Uterus (tissue), 4 donors: ENCODE data around the gene PDE6B. TPM values are rescaled to one million over a fixed set of nuclear protein-coding genes. Genes with fewer than 3 reads are reported as not detected.
"Not testable (repeated sequence)": the region's sequence is repeated elsewhere in the genome, so short reads cannot be mapped to it uniquely, and the experiment has no call there.

Experiments
- DNase-seq, 2 donors: peaks; one replicate each; pipeline ENCODE4 v3.0.0-alpha.2; 2019 to 2020
- H3K27ac ChIP-seq, 2 donors: fragments of 200-600 bp; sonication (generic); 1 replicate in 1 of 2; 2 replicates in 1 of 2; pipeline ENCODE4 v1.5.1; 2016 to 2018
- H3K27me3 ChIP-seq, 2 donors: fragments of 200-600 bp; sonication (generic); one replicate each; pipeline ENCODE4 v1.5.1; 2018 to 2019; ENCODE audit warnings: control low read depth in 1 of 2
- H3K36me3 ChIP-seq, 2 donors: fragments of 200-600 bp; sonication (generic); one replicate each; pipeline ENCODE4 v1.5.1; 2019; ENCODE audit warnings: control low read depth in 1 of 2
- H3K4me1 ChIP-seq, 2 donors: fragments of 200-600 bp; sonication (generic); one replicate each; pipeline ENCODE4 v1.5.1; 2018 to 2019; ENCODE audit warnings: control low read depth in 1 of 2
- H3K4me3 ChIP-seq, 2 donors: fragments of 200-600 bp; sonication (generic); 1 replicate in 1 of 2; 2 replicates in 1 of 2; pipeline ENCODE4 v1.5.1; 2018 to 2019; ENCODE audit warnings: mild to moderate bottlenecking in 1 of 2
- H3K9me3 ChIP-seq, 2 donors: fragments of 200-600 bp; sonication (generic); one replicate each; pipeline ENCODE4 v1.5.1; 2019; ENCODE audit warnings: control low read depth in 1 of 2
- CTCF ChIP-seq, 4 experiments: fragments of 200-600 bp in 2 of 4; fragments of 450-650 bp in 2 of 4; sonication (generic) in 2 of 4; IDR thresholded peaks; one replicate each; pipeline ENCODE4 v1.5.1; 2016 to 2019; ENCODE audit warnings: antibody characterized with exemption in 4 of 4, mild to moderate bottlenecking in 2 of 4, moderate library complexity in 1 of 4
- POLR2A ChIP-seq, 2 donors: fragments of 450-650 bp; IDR thresholded peaks; one replicate each; pipeline ENCODE4 v1.6.1; 2016; ENCODE audit warnings: antibody characterized with exemption in 2 of 2, mild to moderate bottlenecking in 1 of 2, moderate library complexity in 1 of 2
- intact Hi-C: fragments of 100-400 bp; cut with DNase I; formaldehyde crosslinking; loops from one replicate; pipeline ENCODE4 v1.15.1; 2023; ENCODE audit warnings: low total_unique reads
- total RNA-seq, 4 donors: library from RNA; depleted of rRNA in 3 of 4; stranded (reverse); fragments of >200 nt in 3 of 4; gene quantifications; one replicate each; pipeline versions ENCODE4 v1.1.0 to v1.2.4, GENCODE V29; 2014 to 2023
- donor health status: DM: yes; HTN: yes; CAD: no.

The PDE6B gene
- total RNA-seq, 4 donors from 2014 or later = 0.26 to 16.2 (median 1.2) TPM; not detected in 1

DNA sequence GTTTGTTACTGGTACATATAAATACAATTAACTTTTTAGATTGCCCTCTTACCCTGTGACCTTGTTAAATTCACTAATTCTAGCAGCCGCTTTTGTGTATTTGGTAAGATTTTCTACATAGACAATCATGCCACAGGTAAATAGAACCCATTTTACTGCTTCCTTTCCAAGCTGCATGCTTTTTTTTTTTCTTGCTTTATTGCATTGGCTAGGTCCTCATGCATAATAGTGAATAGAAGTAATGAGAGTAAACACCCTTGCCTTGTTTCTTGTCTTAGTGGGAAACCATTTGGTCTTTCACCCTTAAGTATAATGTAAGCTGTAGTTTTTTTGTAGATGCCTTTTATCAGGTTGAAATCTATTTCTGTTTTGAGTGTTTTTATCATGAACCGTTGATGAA, 41.6 kb upstream of the PDE6B start:
- intact Hi-C loops = no loop called here
- Histone ChIP-seq H3K27me3 (peaks cover 0 to 16% of the 10 kb centered on the region in 2 donors), H3K4me3 (no peak overlapping the region), H3K9me3 (no peaks in the 10 kb centered on the region), H3K36me3 (no peaks in the 10 kb centered on the region), H3K27ac (no peak overlapping the region), H3K4me1 (no peaks in the 10 kb centered on the region)
- TF ChIP-seq POLR2A (IDR thresholded peaks at IDR 0.05) (no peak), CTCF (IDR thresholded peaks at IDR 0.05) (no peak)
- no peak for DNase-seq

GRCh38 chr4:587671-588350, 37.6 kb upstream of the PDE6B start:
- intact Hi-C loops = no loop called here
- no peaks in the 10 kb centered on the region for H3K4me1 ChIP-seq
- H3K27me3 ChIP-seq = peaks cover 0 to 5% of the 10 kb centered on the region in 2 donors
- no peak for DNase-seq
- H3K4me3 ChIP-seq = no peak overlapping the region
- H3K9me3 ChIP-seq = no peaks in the 10 kb centered on the region
- H3K36me3 ChIP-seq = no peaks in the 10 kb centered on the region
- no peak overlapping the region for H3K27ac ChIP-seq
- TF ChIP-seq POLR2A (IDR thresholded peaks at IDR 0.05) (no peak), CTCF (IDR thresholded peaks at IDR 0.05) (no peak)

GRCh38 chr4:588351-588849, 37.0 kb upstream of the PDE6B start:
- intact Hi-C loops = no loop called here
- no peaks in the 10 kb centered on the region for H3K4me1 ChIP-seq

GRCh38 chr4:589219-589963, 36.0 kb upstream of the PDE6B start:
- DNase-seq = no peak
- Histone ChIP-seq H3K27ac (no peak overlapping the region), H3K27me3 (no peaks in the 10 kb centered on the region), H3K4me1 (no peaks in the 10 kb centered on the region), H3K36me3 (no peaks in the 10 kb centered on the region), H3K4me3 (no peak overlapping the region), H3K9me3 (no peaks in the 10 kb centered on the region)
- intact Hi-C loops = no loop called here
- no peak for TF ChIP-seq POLR2A (IDR thresholded peaks at IDR 0.05)
- TF ChIP-seq CTCF (IDR thresholded peaks at IDR 0.05) = no peak

More at GRCh38 chr4:588351-588849, 37.0 kb upstream of the PDE6B start:
- Histone ChIP-seq H3K9me3 (no peaks in the 10 kb centered on the region), H3K27ac (no peak overlapping the region), H3K4me3 (no peak overlapping the region), H3K36me3 (no peaks in the 10 kb centered on the region), H3K27me3 (peaks cover 0 to under 1% of the 10 kb centered on the region in 2 donors)
- TF ChIP-seq POLR2A (IDR thresholded peaks at IDR 0.05) (no peak), CTCF (IDR thresholded peaks at IDR 0.05) (no peak)
- no peak for DNase-seq

GRCh38 chr4:590313-590841, 35.0 kb upstream of the PDE6B start:
- no peaks in the 10 kb centered on the region for H3K27me3 ChIP-seq
- H3K9me3 ChIP-seq = no peaks in the 10 kb centered on the region
- H3K27ac ChIP-seq = no peak overlapping the region
- no peaks in the 10 kb centered on the region for H3K36me3 ChIP-seq
- intact Hi-C loops = no loop called here
- no peak overlapping the region for H3K4me3 ChIP-seq
- TF ChIP-seq CTCF (IDR thresholded peaks at IDR 0.05) (no peak), POLR2A (IDR thresholded peaks at IDR 0.05) (no peak)
- H3K4me1 ChIP-seq = no peaks in the 10 kb centered on the region
- no peak for DNase-seq

- H3K9me3 ChIP-seq, H3K4me1 ChIP-seq, H3K27ac ChIP-seq, intact Hi-C loops, H3K27me3 ChIP-seq, H3K4me3 ChIP-seq, DNase-seq, H3K36me3 ChIP-seq: not testable (repeated sequence)
Observed at GRCh38 chr4:592178-592577, 33.2 kb upstream of the PDE6B start.
